Endodermal cell (in vitro differentiated cells): ENCODE measurements around the gene ZCCHC17. TPM values are rescaled to one million over a fixed set of nuclear protein-coding genes. Genes with fewer than 3 reads are reported as not detected.

Source experiments
- DNase-seq: peaks from one replicate; pipeline ENCODE4 v3.0.0-alpha.2; 2017
- H3K27ac ChIP-seq: 2 replicates; pipeline ENCODE4 v1.5.1; 2013; ENCODE audit warnings: mild to moderate bottlenecking, low read depth, low read length, moderate library complexity
- H3K27me3 ChIP-seq: 2 replicates; pipeline ENCODE4 v1.6.1; 2013; ENCODE audit warnings: mild to moderate bottlenecking, low read length, moderate library complexity; ENCODE audit not compliant: insufficient read depth, control insufficient read depth, poor library complexity, severe bottlenecking
- H3K36me3 ChIP-seq: 2 replicates; pipeline ENCODE4 v1.7.0; 2013; ENCODE audit warnings: mild to moderate bottlenecking, low read length, moderate library complexity; ENCODE audit not compliant: control insufficient read depth, insufficient read depth
- H3K4me1 ChIP-seq: one replicate; pipeline ENCODE4 v1.7.0; 2013; ENCODE audit warnings: low read length; ENCODE audit not compliant: control insufficient read depth, insufficient read depth
- H3K4me3 ChIP-seq: 2 replicates; pipeline ENCODE4 v1.5.1; 2013; ENCODE audit warnings: mild to moderate bottlenecking, low read length, moderate library complexity
- H3K9ac ChIP-seq: 2 replicates; pipeline ENCODE4 v1.6.1; 2013; ENCODE audit warnings: mild to moderate bottlenecking, low read length, moderate library complexity; ENCODE audit not compliant: poor library complexity, severe bottlenecking; ENCODE audit errors: extremely low read depth
- H3K9me3 ChIP-seq: 2 replicates; pipeline ENCODE4 v1.6.1; 2013; ENCODE audit warnings: mild to moderate bottlenecking, low read length, moderate library complexity; ENCODE audit not compliant: control insufficient read depth
- H3K27ac Mint-ChIP-seq: 2 replicates; pipeline ENCODE4 v1.8.0; 2020; ENCODE audit warnings: mixed read lengths
- H3K27me3 Mint-ChIP-seq: 2 replicates; pipeline ENCODE4 v1.8.0; 2021; ENCODE audit warnings: mild to moderate bottlenecking, mixed read lengths; ENCODE audit not compliant: insufficient read depth
- H3K36me3 Mint-ChIP-seq: 2 replicates; pipeline ENCODE4 v1.8.0; 2020; ENCODE audit warnings: low read depth, mixed read lengths
- H3K4me1 Mint-ChIP-seq: 2 replicates; pipeline ENCODE4 v1.8.0; 2020; ENCODE audit warnings: mixed read lengths
- H3K4me3 Mint-ChIP-seq: 2 replicates; pipeline ENCODE4 v1.8.0; 2020; ENCODE audit warnings: mild to moderate bottlenecking, moderate library complexity, mixed read lengths
- H3K9me3 Mint-ChIP-seq: 2 replicates; pipeline ENCODE4 v1.8.0; 2020; ENCODE audit warnings: mild to moderate bottlenecking, mixed read lengths
- WGBS, 2 experiments: methylation state at CpG; one replicate each; pipeline versions ENCODE4 v1.1.5 to v1.1.7; 2013; ENCODE audit warnings: missing lambda C conversion rate in 2 of 2, mixed read lengths in 1 of 2; ENCODE audit not compliant: insufficient coverage in 1 of 2, insufficient read length in 1 of 2; 5-methylcytosine and 5-hydroxymethylcytosine counted together
- total RNA-seq, 2 donors: library from RNA; stranded (reverse); fragmentation: NEBNext Ultra II Directional in 1 of 2; extraction: Animal tissue kit (Norgen Biotek cat#: 25700) in 1 of 2; gene quantifications; 2 replicates in 1 of 2; 3 replicates in 1 of 2; pipeline ENCODE4 v1.2.1, GENCODE V29; 2021
- TF ChIP-seq, protein P1 (sequence below): fragments of 200-600 bp; sonication (generic); conservative IDR thresholded peaks from 2 replicates; pipeline ENCODE4 v1.5.0; 2021; ENCODE audit warnings: antibody characterized with exemption, mild to moderate bottlenecking

The ZCCHC17 gene
- total RNA-seq, 2 donors from 2014 or later = 47.6 to 53.8 TPM

DNA sequence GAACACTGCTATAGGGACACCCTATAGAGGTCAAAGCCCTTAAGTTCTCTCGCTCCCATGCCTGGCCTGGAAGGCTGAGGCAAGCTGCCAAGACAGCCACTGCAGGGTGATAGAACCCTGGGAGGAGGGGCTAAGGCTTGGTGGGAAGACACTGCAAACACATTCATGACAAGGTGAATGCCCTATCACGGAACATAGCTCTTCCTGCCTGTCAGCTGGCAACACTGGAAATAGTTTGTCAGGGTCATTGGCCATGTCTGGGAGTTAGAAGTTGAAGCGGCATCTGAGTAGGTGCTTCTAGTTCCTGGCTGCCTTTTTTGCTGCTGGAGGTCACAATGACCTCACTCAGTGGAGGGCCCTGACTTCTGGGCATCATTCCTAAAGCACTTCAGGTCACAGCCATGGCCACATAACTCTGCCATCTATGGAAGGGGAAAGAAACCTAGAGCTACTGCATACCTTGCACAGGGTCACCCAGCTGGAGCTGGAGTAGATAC, 71.8 kb downstream of the ZCCHC17 start:
- Histone ChIP-seq H3K9ac (no peak overlapping the region), H3K4me1 (peaks cover 27% of the 10 kb centered on the region), H3K36me3 (peaks cover 34% of the 10 kb centered on the region), H3K9me3 (no peaks in the 10 kb centered on the region), H3K27ac (no peak overlapping the region), H3K4me3 (no peak overlapping the region), H3K27me3 (no peaks in the 10 kb centered on the region)
- Mint-ChIP-seq H3K36me3 (peaks cover 27% of the 10 kb centered on the region), H3K27me3 (peaks cover 6% of the 10 kb centered on the region), H3K9me3 (no peaks in the 10 kb centered on the region), H3K27ac (no peak overlapping the region), H3K4me1 (peaks cover 45% of the 10 kb centered on the region), H3K4me3 (no peak overlapping the region)
- TF ChIP-seq, protein P1, sequence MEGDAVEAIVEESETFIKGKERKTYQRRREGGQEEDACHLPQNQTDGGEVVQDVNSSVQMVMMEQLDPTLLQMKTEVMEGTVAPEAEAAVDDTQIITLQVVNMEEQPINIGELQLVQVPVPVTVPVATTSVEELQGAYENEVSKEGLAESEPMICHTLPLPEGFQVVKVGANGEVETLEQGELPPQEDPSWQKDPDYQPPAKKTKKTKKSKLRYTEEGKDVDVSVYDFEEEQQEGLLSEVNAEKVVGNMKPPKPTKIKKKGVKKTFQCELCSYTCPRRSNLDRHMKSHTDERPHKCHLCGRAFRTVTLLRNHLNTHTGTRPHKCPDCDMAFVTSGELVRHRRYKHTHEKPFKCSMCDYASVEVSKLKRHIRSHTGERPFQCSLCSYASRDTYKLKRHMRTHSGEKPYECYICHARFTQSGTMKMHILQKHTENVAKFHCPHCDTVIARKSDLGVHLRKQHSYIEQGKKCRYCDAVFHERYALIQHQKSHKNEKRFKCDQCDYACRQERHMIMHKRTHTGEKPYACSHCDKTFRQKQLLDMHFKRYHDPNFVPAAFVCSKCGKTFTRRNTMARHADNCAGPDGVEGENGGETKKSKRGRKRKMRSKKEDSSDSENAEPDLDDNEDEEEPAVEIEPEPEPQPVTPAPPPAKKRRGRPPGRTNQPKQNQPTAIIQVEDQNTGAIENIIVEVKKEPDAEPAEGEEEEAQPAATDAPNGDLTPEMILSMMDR = no peak
- WGBS, 2 experiments = 96 to 100% methylated on average over 3 of the region's 3 CpGs
- no peak for DNase-seq

- H3K4me3 ChIP-seq = no peak overlapping the region
- no peak overlapping the region for H3K4me3 Mint-ChIP-seq
- no peak overlapping the region for H3K27ac ChIP-seq
- H3K36me3 ChIP-seq = peaks cover 25% of the 10 kb centered on the region
- H3K27me3 ChIP-seq = no peaks in the 10 kb centered on the region
- 89% methylated on average over 1 of the region's 2 CpGs; no CpG with 5 or more reads in 1 of the 2 experiments for WGBS, 2 experiments
- peaks cover 47% of the 10 kb centered on the region for H3K4me1 Mint-ChIP-seq
- H3K9me3 ChIP-seq = no peaks in the 10 kb centered on the region
- H3K27me3 Mint-ChIP-seq = peaks cover 6% of the 10 kb centered on the region
- TF ChIP-seq, protein P1 = no peak
- peaks cover 27% of the 10 kb centered on the region for H3K4me1 ChIP-seq
- peaks cover 13% of the 10 kb centered on the region for H3K36me3 Mint-ChIP-seq
- H3K9me3 Mint-ChIP-seq = no peaks in the 10 kb centered on the region
- DNase-seq = no peak
- no peak overlapping the region for H3K9ac ChIP-seq
- H3K27ac Mint-ChIP-seq = no peak overlapping the region
Measured at GRCh38 chr1:31370021-31370420, 73.2 kb downstream of the ZCCHC17 start.

DNA sequence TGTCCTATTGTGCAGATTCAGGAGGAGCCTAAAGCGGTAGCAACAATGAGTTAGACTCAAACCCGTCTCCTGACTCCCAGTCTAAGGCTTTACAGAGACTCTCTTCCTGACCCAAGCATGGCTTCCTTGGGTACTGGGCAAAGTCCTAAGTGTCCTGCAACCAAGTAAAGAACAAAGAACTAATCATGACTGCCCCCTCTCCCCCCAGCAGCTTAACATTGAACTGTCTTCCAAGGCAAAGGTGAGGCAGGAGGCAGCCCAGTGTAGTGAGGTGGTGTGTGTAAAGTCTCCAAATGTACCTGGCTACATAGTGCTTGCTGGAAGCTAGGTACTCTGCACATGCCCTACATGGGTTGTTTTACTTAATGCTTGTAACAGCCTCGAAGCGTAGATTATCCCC, 73.7 kb downstream of the ZCCHC17 start:
- Histone ChIP-seq H3K36me3 (peaks cover 20% of the 10 kb centered on the region), H3K4me1 (peaks cover 24% of the 10 kb centered on the region), H3K27me3 (no peaks in the 10 kb centered on the region), H3K27ac (no peak overlapping the region), H3K4me3 (no peak overlapping the region), H3K9me3 (no peaks in the 10 kb centered on the region), H3K9ac (no peak overlapping the region)
- Mint-ChIP-seq H3K9me3 (no peaks in the 10 kb centered on the region), H3K4me3 (no peak overlapping the region), H3K27me3 (peaks cover 6% of the 10 kb centered on the region), H3K4me1 (peaks cover 47% of the 10 kb centered on the region), H3K36me3 (peaks cover 10% of the 10 kb centered on the region), H3K27ac (no peak overlapping the region)
- 89 to 95% methylated on average over 4 of the region's 4 CpGs for WGBS, 2 experiments
- DNase-seq = no peak
- TF ChIP-seq, protein P1 = no peak
